ENCODE results near the gene MDC1.

MDC1 gene

DNA sequence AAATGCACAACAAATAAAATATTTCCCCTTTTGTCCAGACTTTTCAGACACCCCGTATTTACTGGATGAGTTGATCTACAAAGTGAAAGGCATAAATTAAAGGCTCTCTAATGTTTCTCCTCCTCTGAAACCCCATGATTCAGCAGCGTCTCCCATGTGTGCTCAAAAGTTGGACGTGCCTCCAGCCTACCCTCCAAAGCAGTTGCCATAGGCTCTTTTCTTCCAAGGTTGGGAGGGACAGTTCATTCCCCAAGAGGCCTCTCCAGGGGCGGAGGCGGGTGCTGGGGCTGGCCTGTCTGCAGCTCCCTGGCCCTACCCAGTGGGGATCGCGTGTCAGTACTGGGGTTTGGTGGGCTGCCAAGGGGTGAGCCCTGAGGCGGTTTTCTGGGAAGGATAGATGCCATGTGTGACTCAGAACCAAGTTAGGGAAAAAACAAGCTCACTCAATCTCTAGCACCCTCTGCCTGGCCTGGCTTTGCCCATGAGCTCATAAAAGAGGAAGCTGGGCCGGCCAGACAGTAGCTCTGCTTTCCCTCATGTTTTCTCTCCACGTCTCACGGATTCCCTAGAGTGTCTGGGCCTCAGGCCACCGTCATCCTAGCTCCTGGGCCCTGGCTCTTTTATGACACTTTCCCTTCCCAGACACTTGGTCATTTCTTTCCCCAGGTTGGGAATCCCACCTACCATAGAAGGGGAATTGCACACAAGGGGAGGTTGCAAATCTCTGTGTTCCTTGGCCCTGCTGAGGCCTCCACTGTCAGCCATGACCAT, 35.3 kb upstream of the MDC1 start:
- TF ChIP-seq CTCF (IDR thresholded peaks at IDR 0.05; ENCODE audit: low read depth, low read length) = no peak
- no peak for TF ChIP-seq EZH2phosphoT487 (IDR thresholded peaks at IDR 0.05; ENCODE audit: low read depth)
- Histone ChIP-seq H3K36me3 (replicated peaks; ENCODE audit: low read depth, low read length) (no peaks in the 10 kb centered on the region), H3K4me3 (ENCODE audit: low read length) (no peak overlapping the region), H3K79me2 (ENCODE audit: low read length) (no peaks in the 10 kb centered on the region), H3K9ac (ENCODE audit: low read length) (no peak overlapping the region), H3K4me1 (ENCODE audit: low read length) (no peaks in the 10 kb centered on the region), H2AFZ (ENCODE audit: low read depth, low read length) (no peak overlapping the region), H3K9me3 (ENCODE audit: insufficient read depth, low read length) (no peaks in the 10 kb centered on the region), H3K27ac (ENCODE audit: low read length) (no peak overlapping the region), H3K4me2 (ENCODE audit: low read length) (no peak overlapping the region), H4K20me1 (ENCODE audit: insufficient read depth, low read length) (no peaks in the 10 kb centered on the region), H3K27me3 (ENCODE audit: low read depth, low read length) (no peaks in the 10 kb centered on the region)

- no peaks in the 10 kb centered on the region for H3K9me3 ChIP-seq (ENCODE audit: insufficient read depth, low read length)
- H3K79me2 ChIP-seq (ENCODE audit: low read length) = no peaks in the 10 kb centered on the region
- no peaks in the 10 kb centered on the region for H3K27me3 ChIP-seq (ENCODE audit: low read depth, low read length)
- H3K27ac ChIP-seq (ENCODE audit: low read length) = no peak overlapping the region
- H4K20me1 ChIP-seq (ENCODE audit: insufficient read depth, low read length) = no peaks in the 10 kb centered on the region
- H3K4me1 ChIP-seq (ENCODE audit: low read length) = no peaks in the 10 kb centered on the region
- no peak overlapping the region for H3K4me2 ChIP-seq (ENCODE audit: low read length)
- H3K4me3 ChIP-seq (ENCODE audit: low read length) = no peak overlapping the region
- H3K36me3 ChIP-seq (replicated peaks; ENCODE audit: low read depth, low read length) = no peaks in the 10 kb centered on the region
- TF ChIP-seq CTCF (IDR thresholded peaks at IDR 0.05; ENCODE audit: low read depth, low read length) (no peak), EZH2phosphoT487 (IDR thresholded peaks at IDR 0.05; ENCODE audit: low read depth) (no peak)
- no peak overlapping the region for H2AFZ ChIP-seq (ENCODE audit: low read depth, low read length)
- H3K9ac ChIP-seq (ENCODE audit: low read length) = no peak overlapping the region
Measured at GRCh38 chr6:30750379-30750668, 33.2 kb upstream of the MDC1 start.

DNA sequence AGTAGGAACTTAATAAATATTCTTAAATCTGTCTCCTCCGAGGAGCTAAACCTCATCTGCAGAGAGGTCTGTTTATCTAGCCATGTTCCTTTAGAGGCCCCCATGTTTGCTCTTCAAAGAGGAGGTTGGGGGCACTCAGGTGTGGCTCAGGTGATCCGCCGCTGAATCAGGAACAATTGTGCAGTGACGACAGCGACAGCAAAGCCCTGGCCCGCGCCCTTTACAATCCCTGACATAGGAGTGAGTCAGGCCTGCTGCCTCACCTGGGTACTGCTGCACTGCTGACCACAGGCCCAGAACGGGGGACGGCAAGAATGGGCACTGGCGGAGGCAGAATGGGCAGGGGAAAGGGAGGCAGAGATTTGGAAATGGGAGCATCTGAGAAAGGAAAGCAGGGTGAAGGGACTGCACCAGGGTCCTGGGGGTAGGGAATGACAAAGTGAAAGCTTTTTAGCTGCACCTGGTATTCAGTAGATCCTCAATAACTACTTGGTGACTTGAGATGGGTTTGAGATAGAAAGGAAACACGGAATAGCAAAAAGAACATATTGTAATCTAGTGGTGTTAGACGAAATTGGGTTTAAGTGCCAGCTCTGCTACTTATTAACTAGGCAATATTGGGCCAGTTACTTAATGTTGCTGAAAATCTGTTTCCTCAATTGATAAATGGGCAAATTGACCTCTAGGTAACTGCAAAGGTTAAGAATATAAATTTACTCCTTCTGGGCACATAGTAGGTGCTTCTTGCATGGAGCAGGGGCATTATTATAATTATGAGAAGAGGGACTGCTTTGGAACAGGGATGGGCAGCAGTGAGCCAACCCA, 32.7 kb upstream of the MDC1 start:
- TF ChIP-seq CTCF (IDR thresholded peaks at IDR 0.05; ENCODE audit: low read depth, low read length) (no peak), EZH2phosphoT487 (IDR thresholded peaks at IDR 0.05; ENCODE audit: low read depth) (no peak)
- Histone ChIP-seq H3K4me1 (ENCODE audit: low read length) (no peaks in the 10 kb centered on the region), H3K79me2 (ENCODE audit: low read length) (no peaks in the 10 kb centered on the region), H3K9me3 (ENCODE audit: insufficient read depth, low read length) (no peaks in the 10 kb centered on the region), H3K27ac (ENCODE audit: low read length) (no peak overlapping the region), H3K4me3 (ENCODE audit: low read length) (no peak overlapping the region), H2AFZ (ENCODE audit: low read depth, low read length) (no peak overlapping the region), H3K4me2 (ENCODE audit: low read length) (no peak overlapping the region), H3K9ac (ENCODE audit: low read length) (no peak overlapping the region), H3K27me3 (ENCODE audit: low read depth, low read length) (no peaks in the 10 kb centered on the region), H3K36me3 (replicated peaks; ENCODE audit: low read depth, low read length) (no peaks in the 10 kb centered on the region), H4K20me1 (ENCODE audit: insufficient read depth, low read length) (no peaks in the 10 kb centered on the region)

DNA sequence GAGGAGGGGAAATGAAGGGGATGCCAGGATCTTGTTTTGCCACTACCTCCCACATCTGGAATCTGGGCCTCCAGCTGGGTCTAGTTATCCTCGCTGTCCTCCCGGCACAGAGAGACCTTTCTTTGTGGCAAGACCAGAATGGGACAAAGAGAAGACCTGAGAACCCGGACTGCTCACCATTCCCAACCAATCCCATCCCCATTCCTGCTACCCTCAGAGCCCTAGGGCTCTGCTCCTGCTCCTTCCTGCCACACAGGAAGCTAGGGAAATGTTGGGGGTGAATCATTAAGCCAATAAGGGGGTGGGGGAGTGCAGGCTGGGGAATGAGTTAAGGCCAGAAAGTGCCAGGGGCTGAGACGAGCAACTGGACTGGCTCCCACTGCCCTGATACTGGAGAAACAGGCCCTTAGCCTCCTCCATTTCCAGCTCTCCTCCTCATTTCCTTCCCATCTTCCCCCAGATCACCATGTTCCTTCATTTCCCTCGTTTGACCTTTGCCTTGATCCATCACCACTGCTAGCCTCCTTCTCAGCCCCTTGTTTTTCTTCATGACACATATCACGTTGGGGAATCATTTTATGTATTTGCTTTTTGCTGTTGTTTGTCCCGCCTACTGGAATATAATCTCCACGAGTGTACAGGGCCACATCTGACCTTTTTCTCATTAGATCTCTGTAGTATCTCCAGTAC, 31.9 kb upstream of the MDC1 start:
- TF ChIP-seq EZH2phosphoT487 (IDR thresholded peaks at IDR 0.05; ENCODE audit: low read depth) = no peak
- TF ChIP-seq CTCF (IDR thresholded peaks at IDR 0.05; ENCODE audit: low read depth, low read length) = no peak
- no peak overlapping the region for H2AFZ ChIP-seq (ENCODE audit: low read depth, low read length)

More for the DNA sequence above, 31.9 kb upstream of the MDC1 start:
- H4K20me1 ChIP-seq (ENCODE audit: insufficient read depth, low read length) = no peaks in the 10 kb centered on the region
- no peak overlapping the region for H3K27ac ChIP-seq (ENCODE audit: low read length)
- H3K9ac ChIP-seq (ENCODE audit: low read length) = no peak overlapping the region
- H3K27me3 ChIP-seq (ENCODE audit: low read depth, low read length) = no peaks in the 10 kb centered on the region
- no peak overlapping the region for H3K4me2 ChIP-seq (ENCODE audit: low read length)
- no peak overlapping the region for H3K4me3 ChIP-seq (ENCODE audit: low read length)
- no peaks in the 10 kb centered on the region for H3K79me2 ChIP-seq (ENCODE audit: low read length)
- peaks cover 3% of the 10 kb centered on the region; the same call in 1 of the 2 replicates for H3K4me1 ChIP-seq (ENCODE audit: low read length)
- H3K36me3 ChIP-seq (replicated peaks; ENCODE audit: low read depth, low read length) = no peaks in the 10 kb centered on the region
- H3K9me3 ChIP-seq (ENCODE audit: insufficient read depth, low read length) = no peaks in the 10 kb centered on the region

Measured in OCI-LY3 (cell line).